ENCODE measurements around the gene GPR50.

- TF ChIP-seq, protein P1, sequence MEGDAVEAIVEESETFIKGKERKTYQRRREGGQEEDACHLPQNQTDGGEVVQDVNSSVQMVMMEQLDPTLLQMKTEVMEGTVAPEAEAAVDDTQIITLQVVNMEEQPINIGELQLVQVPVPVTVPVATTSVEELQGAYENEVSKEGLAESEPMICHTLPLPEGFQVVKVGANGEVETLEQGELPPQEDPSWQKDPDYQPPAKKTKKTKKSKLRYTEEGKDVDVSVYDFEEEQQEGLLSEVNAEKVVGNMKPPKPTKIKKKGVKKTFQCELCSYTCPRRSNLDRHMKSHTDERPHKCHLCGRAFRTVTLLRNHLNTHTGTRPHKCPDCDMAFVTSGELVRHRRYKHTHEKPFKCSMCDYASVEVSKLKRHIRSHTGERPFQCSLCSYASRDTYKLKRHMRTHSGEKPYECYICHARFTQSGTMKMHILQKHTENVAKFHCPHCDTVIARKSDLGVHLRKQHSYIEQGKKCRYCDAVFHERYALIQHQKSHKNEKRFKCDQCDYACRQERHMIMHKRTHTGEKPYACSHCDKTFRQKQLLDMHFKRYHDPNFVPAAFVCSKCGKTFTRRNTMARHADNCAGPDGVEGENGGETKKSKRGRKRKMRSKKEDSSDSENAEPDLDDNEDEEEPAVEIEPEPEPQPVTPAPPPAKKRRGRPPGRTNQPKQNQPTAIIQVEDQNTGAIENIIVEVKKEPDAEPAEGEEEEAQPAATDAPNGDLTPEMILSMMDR (IDR thresholded peaks at IDR 0.05) = no peak
- TF ChIP-seq EZH2 (IDR thresholded peaks at IDR 0.05; ENCODE audit: borderline replicate concordance, insufficient read depth, low read depth, low read length, poor library complexity, severe bottlenecking) = no peak
Measured at GRCh38 chrX:151153086-151153485, 23.3 kb upstream of the GPR50 start.

Data from B cell (primary cell).